Gastrocnemius medialis (tissue), 4 donors: ENCODE measurements around the gene SELENOP.

Experiments
- CTCF ChIP-seq, 5 experiments: fragments of 450-650 bp in 3 of 5; fragments of 200-600 bp in 2 of 5; sonication (generic) in 2 of 5; IDR thresholded peaks in 4 of 5; conservative IDR thresholded peaks in 1 of 5; 1 replicate in 4 of 5; 2 replicates in 1 of 5; pipeline ENCODE4 v1.5.1; 2016 to 2019; ENCODE audit warnings: antibody characterized with exemption in 5 of 5, mild to moderate bottlenecking in 3 of 5, moderate library complexity in 3 of 5
- POLR2A ChIP-seq, 2 donors: fragments of 450-650 bp; IDR thresholded peaks; one replicate each; pipeline ENCODE4 v1.6.1; 2017; ENCODE audit warnings: antibody characterized with exemption in 2 of 2, mild to moderate bottlenecking in 2 of 2, moderate library complexity in 2 of 2

GRCh38 chr5:42843675-42844292, 32.1 kb upstream of the SELENOP start:
- no peak for TF ChIP-seq CTCF (IDR thresholded peaks at IDR 0.05 in 4 of 5, conservative IDR thresholded peaks at IDR 0.05 in 1 of 5)
- no peak for TF ChIP-seq POLR2A (IDR thresholded peaks at IDR 0.05)
